A549 treated with DMSO at 1 μM for 4 hours (cell line): ENCODE measurements around the gene SLC25A29. TPM values are rescaled to one million over a fixed set of nuclear protein-coding genes. Genes with fewer than 3 reads are reported as not detected.

ENCODE experiments used
- total RNA-seq: library from RNA; stranded (reverse); fragments of 200-300 nt; extraction: Qiagen RNA extraction; gene quantifications from 5 replicates; pipeline ENCODE4 v1.2.3, GENCODE V29; 2022; ENCODE audit warnings: low read depth

Gene SLC25A29
- total RNA-seq, result 6.9 to 11.7 TPM (median 9.8 TPM) in 5 replicates

GRCh38 chr14:100306101-100306997 lies at the start of gene SLC25A29:
Gene SLC25A29, minus strand, starts transcription at chr14:100306444. Its CDS starts 212 bp downstream, at chr14:100306232.

GRCh38 chr14:100323121-100323941 lies 17.1 kb upstream of the SLC25A29 start, which contains the start of gene SLC25A47:
Gene SLC25A47, plus strand, starts transcription at chr14:100323339. Its CDS starts 76 bp downstream, at chr14:100323415.

Other genes with a start within 250 kb of the SLC25A29 start
- gene EVL, start 241.0 kb downstream of the SLC25A29 start, total RNA-seq, result 19.6 to 25.8 TPM (median 23.4 TPM) in 5 replicates
- 0.99 to 2.4 TPM (median 1.5 TPM) in 5 replicates for gene DEGS2, start 146.8 kb downstream of the SLC25A29 start, total RNA-seq
- 59.1 to 88.1 TPM (median 73.3 TPM) in 5 replicates for gene YY1, start 67.3 kb downstream of the SLC25A29 start, total RNA-seq
- gene SLC25A47, start 16.9 kb upstream of the SLC25A29 start, total RNA-seq, result not detected in 5 replicates
- 9.8 to 11.3 TPM (median 11.0 TPM) in 5 replicates for gene WDR25, start 70.0 kb upstream of the SLC25A29 start, total RNA-seq